AG09309 (cell line): ENCODE measurements around the gene AADAT.
"Not testable (repeated sequence)": the region's sequence is repeated elsewhere in the genome, so short reads cannot be mapped to it uniquely, and the experiment has no call there.

ENCODE experiments used
- DNase-seq: peaks from one replicate; pipeline ENCODE4 v3.0.0-alpha.2; 2010; ENCODE audit warnings: low read depth
- H3K4me3 ChIP-seq: 2 replicates; pipeline ENCODE4 v1.5.1; 2011; ENCODE audit warnings: mild to moderate bottlenecking, low read depth, low read length, moderate library complexity; ENCODE audit not compliant: control insufficient read depth
- TF ChIP-seq, protein P1 (sequence below): IDR thresholded peaks from 2 replicates; pipeline ENCODE4 v1.5.1; 2011; ENCODE audit warnings: mild to moderate bottlenecking, low read depth, low read length, inconsistent platforms; ENCODE audit not compliant: insufficient read depth, control insufficient read depth; ENCODE audit errors: missing control alignments

The AADAT gene

DNA sequence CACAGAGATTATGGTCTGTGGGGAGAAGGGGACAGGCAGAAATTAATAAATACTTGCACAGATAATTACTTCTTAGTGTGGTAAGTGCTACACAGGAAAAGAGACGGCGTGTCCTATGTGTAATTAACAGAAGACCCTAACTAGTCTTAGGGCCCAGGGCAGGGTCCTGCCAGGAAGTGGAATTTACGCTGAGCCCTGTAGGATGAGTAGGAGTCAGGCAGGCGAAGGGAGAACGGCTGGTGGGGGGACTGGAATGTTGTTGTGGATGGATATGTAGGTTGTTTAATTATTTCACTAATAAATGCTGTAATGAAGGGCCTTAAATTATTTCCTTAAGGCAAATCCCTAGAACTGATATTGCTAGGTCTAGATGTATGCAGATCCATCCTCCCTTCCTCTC is 36.8 kb downstream of the AADAT start:
- no peak overlapping the region for H3K4me3 ChIP-seq
- no peak for DNase-seq
- TF ChIP-seq, protein P1, sequence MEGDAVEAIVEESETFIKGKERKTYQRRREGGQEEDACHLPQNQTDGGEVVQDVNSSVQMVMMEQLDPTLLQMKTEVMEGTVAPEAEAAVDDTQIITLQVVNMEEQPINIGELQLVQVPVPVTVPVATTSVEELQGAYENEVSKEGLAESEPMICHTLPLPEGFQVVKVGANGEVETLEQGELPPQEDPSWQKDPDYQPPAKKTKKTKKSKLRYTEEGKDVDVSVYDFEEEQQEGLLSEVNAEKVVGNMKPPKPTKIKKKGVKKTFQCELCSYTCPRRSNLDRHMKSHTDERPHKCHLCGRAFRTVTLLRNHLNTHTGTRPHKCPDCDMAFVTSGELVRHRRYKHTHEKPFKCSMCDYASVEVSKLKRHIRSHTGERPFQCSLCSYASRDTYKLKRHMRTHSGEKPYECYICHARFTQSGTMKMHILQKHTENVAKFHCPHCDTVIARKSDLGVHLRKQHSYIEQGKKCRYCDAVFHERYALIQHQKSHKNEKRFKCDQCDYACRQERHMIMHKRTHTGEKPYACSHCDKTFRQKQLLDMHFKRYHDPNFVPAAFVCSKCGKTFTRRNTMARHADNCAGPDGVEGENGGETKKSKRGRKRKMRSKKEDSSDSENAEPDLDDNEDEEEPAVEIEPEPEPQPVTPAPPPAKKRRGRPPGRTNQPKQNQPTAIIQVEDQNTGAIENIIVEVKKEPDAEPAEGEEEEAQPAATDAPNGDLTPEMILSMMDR, result no peak

- DNase-seq, result no peak
- TF ChIP-seq, protein P1, result no peak
- H3K4me3 ChIP-seq, result no peak overlapping the region
Observed at GRCh38 chr4:170051402-170051801, 38.4 kb downstream of the AADAT start.

DNA sequence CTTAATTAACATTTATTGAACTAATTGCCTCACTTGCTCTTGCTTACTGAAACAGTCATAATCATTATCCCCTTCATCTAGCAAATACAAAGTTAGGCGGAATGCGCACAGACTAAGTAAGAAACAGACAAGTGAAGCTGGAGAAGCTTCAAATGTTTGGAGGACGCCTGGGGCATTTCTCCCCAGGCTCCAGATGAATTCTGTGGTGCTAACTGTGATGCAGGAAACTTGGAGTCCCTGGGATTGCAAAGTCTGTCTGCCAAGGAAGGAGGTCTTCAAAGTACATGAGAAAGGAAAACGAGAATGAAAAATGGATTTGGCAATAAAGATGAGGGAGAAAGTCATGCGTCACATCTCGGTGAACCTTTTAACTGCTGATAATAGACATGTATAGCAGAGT is 40.0 kb downstream of the AADAT start:
- TF ChIP-seq, protein P1, result no peak
- no peak overlapping the region for H3K4me3 ChIP-seq
- no peak for DNase-seq

- H3K4me3 ChIP-seq, result no peak overlapping the region
- TF ChIP-seq, protein P1, result peak; percentile 65
- peak; percentile 31 for DNase-seq
Observed at GRCh38 chr4:170047771-170048354, 41.9 kb downstream of the AADAT start.

- not testable (repeated sequence) for DNase-seq, H3K4me3 ChIP-seq
Observed at GRCh38 chr4:170046156-170046555, 43.6 kb downstream of the AADAT start.

DNA sequence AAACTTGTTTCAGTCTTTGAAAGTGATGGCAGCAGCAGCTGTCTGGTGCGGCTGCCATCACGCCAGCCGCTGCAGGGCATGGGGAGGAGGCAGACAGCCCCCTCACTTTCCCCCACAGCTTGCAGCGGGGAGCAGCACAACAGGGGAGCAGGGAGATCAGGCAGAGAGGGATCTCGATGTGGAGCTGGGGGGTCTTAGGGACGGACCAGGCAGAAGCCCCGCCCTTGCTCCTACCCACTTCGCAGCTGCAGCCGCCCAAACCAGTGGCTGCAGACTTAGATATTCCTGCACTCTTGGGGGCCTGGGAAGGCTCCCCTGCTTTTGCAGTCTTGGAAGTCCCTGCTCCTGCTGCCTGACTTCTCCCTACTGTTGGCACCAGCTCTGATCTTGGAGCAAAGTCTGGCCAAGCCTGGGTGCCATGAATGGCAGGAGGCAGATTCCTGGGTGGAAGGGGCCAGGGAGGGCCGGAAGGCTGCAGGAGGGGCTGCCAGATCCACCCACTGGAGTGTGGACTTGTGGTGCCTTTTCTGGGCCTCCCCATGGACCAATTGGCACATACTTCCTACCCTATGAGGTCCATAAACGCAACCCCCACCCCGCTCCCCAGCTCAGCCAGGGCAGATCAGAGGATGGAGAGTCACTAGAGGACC is 49.6 kb downstream of the AADAT start:
- no peak for DNase-seq
- TF ChIP-seq, protein P1, result no peak
- H3K4me3 ChIP-seq, result no peak overlapping the region

- H3K4me3 ChIP-seq, result no peak overlapping the region
- TF ChIP-seq, protein P1, result no peak
- no peak for DNase-seq
Observed at GRCh38 chr4:170038769-170039168, 51.0 kb downstream of the AADAT start.
